ENCODE measurements around the gene SETBP1. TPM values are rescaled to one million over a fixed set of nuclear protein-coding genes. Genes with fewer than 3 reads are reported as not detected.

SETBP1 gene
- polyA plus RNA-seq, 1 experiment = 0.71 TPM

DNA sequence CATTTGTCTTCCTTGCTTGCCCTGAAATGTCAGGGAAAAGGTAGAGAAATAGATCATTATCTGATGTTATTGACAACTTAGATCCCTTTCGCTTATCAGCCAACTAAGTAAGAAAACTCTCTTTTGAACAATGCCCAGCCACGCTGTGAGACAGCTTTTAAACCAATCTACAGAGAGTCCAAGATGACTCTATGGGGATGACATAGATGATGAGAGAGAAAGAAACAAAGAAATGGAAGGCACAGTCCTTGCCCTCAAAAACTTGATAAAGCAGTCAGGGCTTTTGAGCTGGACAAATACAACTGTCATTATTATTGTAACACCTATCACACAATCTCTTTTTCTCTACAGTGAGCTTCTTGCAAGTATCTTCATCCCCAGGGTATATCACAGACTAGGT lies 222.6 kb downstream of the SETBP1 start:
- Histone ChIP-seq H3K27me3 (ENCODE audit: control insufficient read depth, insufficient read depth, low read length) (no peaks in the 10 kb centered on the region), H3K9me3 (ENCODE audit: control insufficient read depth, insufficient read depth, low read length) (no peaks in the 10 kb centered on the region), H3K27ac (ENCODE audit: low read depth, low read length) (no peak overlapping the region), H3K4me3 (ENCODE audit: low read depth, low read length) (no peak overlapping the region)
- ChIA-PET CTCF (interaction anchor here (0.6 to 0.8 kb wide), 2 partner anchors 233 to 481 kb away, joined by 3 to 6 read pairs; no protein-coding TSS in a partner anchor), POLR2A (no interaction called here)
- no peak for DNase-seq (ENCODE audit: low read depth, low spot score)
- TF ChIP-seq, protein P1, sequence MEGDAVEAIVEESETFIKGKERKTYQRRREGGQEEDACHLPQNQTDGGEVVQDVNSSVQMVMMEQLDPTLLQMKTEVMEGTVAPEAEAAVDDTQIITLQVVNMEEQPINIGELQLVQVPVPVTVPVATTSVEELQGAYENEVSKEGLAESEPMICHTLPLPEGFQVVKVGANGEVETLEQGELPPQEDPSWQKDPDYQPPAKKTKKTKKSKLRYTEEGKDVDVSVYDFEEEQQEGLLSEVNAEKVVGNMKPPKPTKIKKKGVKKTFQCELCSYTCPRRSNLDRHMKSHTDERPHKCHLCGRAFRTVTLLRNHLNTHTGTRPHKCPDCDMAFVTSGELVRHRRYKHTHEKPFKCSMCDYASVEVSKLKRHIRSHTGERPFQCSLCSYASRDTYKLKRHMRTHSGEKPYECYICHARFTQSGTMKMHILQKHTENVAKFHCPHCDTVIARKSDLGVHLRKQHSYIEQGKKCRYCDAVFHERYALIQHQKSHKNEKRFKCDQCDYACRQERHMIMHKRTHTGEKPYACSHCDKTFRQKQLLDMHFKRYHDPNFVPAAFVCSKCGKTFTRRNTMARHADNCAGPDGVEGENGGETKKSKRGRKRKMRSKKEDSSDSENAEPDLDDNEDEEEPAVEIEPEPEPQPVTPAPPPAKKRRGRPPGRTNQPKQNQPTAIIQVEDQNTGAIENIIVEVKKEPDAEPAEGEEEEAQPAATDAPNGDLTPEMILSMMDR (IDR thresholded peaks at IDR 0.05; ENCODE audit: low read depth, low read length) = no peak

DNA sequence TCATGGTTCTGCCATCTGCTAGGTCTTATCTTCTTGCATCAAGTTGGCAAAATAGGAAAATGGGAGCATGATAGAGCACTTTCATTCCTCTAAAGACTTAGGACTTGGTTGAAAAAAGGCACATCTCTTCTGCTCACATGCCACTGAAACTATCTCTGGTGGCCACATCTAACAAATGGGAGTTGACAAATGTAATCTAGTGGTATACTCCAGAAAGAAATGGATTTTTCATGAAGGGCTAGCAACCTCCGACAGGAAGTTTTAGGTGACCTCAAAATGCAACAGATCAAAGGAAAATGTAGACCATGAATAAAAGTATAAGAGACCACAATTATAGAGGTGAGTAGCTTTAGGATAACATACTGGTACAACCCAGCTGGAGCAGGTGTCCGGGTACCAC lies 224.1 kb downstream of the SETBP1 start:
- Histone ChIP-seq H3K27me3 (ENCODE audit: control insufficient read depth, insufficient read depth, low read length) (no peaks in the 10 kb centered on the region), H3K27ac (ENCODE audit: low read depth, low read length) (no peak overlapping the region), H3K9me3 (ENCODE audit: control insufficient read depth, insufficient read depth, low read length) (no peaks in the 10 kb centered on the region), H3K4me3 (ENCODE audit: low read depth, low read length) (no peak overlapping the region)
- CTCF ChIA-PET = interaction anchor here (2.5 kb wide), 1 partner anchor 308 kb away, joined by 8 read pairs; no protein-coding TSS in a partner anchor
- no peak for DNase-seq (ENCODE audit: low read depth, low spot score)
- POLR2A ChIA-PET = no interaction called here
- TF ChIP-seq, protein P1 (IDR thresholded peaks at IDR 0.05; ENCODE audit: low read depth, low read length) = no peak

DNA sequence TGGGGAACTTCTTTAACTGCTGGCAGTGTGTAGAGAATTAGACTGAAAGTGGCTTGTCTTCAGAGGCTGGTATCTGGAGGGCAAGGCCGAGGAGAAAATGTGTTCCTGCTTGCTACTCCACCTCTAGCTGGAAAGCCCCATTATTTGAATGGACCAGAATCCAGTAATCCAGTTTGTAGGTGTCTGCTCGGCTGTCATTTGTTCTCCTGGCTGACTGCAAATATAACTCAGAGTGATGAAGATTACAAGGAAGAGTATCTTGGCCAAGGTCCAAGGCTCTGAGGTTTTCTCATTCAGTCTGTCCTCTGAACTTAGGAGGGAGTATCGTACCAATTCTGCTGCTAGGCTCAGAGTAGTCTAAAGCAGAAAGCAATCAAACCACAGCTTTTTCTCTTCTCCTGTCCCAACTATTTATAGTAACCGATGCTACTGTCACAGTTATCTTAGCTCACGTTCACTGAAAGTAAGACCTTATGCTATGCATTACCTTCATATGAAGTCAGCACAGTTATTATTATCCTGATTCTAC lies 228.6 kb downstream of the SETBP1 start:
- no peaks in the 10 kb centered on the region for H3K9me3 ChIP-seq (ENCODE audit: control insufficient read depth, insufficient read depth, low read length)
- no peak for DNase-seq (ENCODE audit: low read depth, low spot score)
- H3K27me3 ChIP-seq (ENCODE audit: control insufficient read depth, insufficient read depth, low read length) = peaks cover 3% of the 10 kb centered on the region
- H3K27ac ChIP-seq (ENCODE audit: low read depth, low read length) = no peak overlapping the region
- no peak overlapping the region for H3K4me3 ChIP-seq (ENCODE audit: low read depth, low read length)
- TF ChIP-seq, protein P1 (IDR thresholded peaks at IDR 0.05; ENCODE audit: low read depth, low read length) = no peak
- ChIA-PET CTCF (interaction anchor here (1.0 kb wide), 1 partner anchor 304 kb away, joined by 3 read pairs; no protein-coding TSS in a partner anchor), POLR2A (no interaction called here)

DNA sequence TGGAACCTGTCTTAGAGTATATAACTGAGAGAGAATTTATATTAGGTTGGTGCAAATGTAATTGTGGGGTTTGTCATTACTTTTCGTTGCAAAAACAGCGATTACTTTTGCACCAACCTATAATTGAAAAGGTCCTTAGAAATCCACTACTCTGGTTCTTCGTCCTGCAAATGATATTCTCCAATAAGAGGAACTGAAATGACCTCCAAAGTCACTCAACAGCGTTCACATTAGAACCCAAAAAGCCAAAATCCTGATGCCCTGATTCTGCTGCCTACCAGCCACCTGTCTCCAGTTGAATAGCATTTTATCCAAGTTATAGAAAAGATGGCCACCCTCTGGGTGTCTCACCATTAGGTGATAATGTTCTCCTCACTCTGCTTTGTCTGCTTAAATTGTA lies 230.6 kb downstream of the SETBP1 start:
- ChIA-PET CTCF (no interaction called here), POLR2A (no interaction called here)
- Histone ChIP-seq H3K27me3 (ENCODE audit: control insufficient read depth, insufficient read depth, low read length) (peaks cover 3% of the 10 kb centered on the region), H3K27ac (ENCODE audit: low read depth, low read length) (no peak overlapping the region), H3K4me3 (ENCODE audit: low read depth, low read length) (no peak overlapping the region), H3K9me3 (ENCODE audit: control insufficient read depth, insufficient read depth, low read length) (no peaks in the 10 kb centered on the region)
- no peak for DNase-seq (ENCODE audit: low read depth, low spot score)
- TF ChIP-seq, protein P1 (IDR thresholded peaks at IDR 0.05; ENCODE audit: low read depth, low read length) = no peak

DNA sequence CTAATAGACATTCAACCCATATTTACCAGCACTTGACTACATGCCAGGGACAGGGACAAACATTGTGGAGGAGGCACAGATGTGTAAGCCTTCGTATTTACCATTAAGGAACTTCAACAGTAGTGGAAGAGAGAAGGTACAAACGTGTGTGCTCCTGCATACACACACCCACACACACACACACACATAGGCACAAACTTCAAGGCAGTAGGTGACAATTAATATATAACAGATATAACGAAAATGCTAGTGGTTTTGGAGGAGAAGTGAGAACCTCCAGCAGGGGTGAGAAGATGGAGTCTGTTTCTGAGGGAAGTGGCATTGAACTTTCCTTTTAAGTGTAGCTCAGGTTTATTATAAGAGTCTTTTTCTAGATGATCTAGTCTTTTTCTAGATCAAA lies 231.1 kb downstream of the SETBP1 start:
- TF ChIP-seq, protein P1 (IDR thresholded peaks at IDR 0.05; ENCODE audit: low read depth, low read length) = no peak
- Histone ChIP-seq H3K27me3 (ENCODE audit: control insufficient read depth, insufficient read depth, low read length) (peaks cover 3% of the 10 kb centered on the region), H3K27ac (ENCODE audit: low read depth, low read length) (no peak overlapping the region), H3K9me3 (ENCODE audit: control insufficient read depth, insufficient read depth, low read length) (no peaks in the 10 kb centered on the region), H3K4me3 (ENCODE audit: low read depth, low read length) (no peak overlapping the region)
- no peak for DNase-seq (ENCODE audit: low read depth, low spot score)
- CTCF ChIA-PET = no interaction called here
- POLR2A ChIA-PET = no interaction called here

Measured in AG04450 (cell line).